ENCODE data around the gene PERM1.
"Not testable (repeated sequence)": the region's sequence is repeated elsewhere in the genome, so short reads cannot be mapped to it uniquely, and the experiment has no call there.

Gene PERM1

GRCh38 chr1:988061-988460 lies 6.2 kb upstream of the PERM1 start:
- peaks cover 5 to 13% of the 10 kb centered on the region in 2 donors for H3K27me3 ChIP-seq (ENCODE audit: control insufficient read depth in 1 of 2, insufficient read depth in 2 of 2, low read length in 2 of 2)
- H3K4me1 ChIP-seq (ENCODE audit: control insufficient read depth in 1 of 2, insufficient read depth in 2 of 2, low read length in 2 of 2); H3K9me3 ChIP-seq (ENCODE audit: control insufficient read depth in 1 of 2, low read length in 2 of 2); H3K27ac ChIP-seq (ENCODE audit: low read depth, low read length); H3K36me3 ChIP-seq (ENCODE audit: control insufficient read depth in 1 of 2, insufficient read depth in 2 of 2, low read length in 2 of 2); H3K4me3 ChIP-seq (ENCODE audit: low read depth in 1 of 2, low read length in 2 of 2); H3K9ac ChIP-seq (ENCODE audit: low read depth in 1 of 2, low read length in 2 of 2): not testable (repeated sequence)

GRCh38 chr1:985126-985525 lies 3.2 kb upstream of the PERM1 start:
- no peak overlapping the region for H3K27ac ChIP-seq (ENCODE audit: low read depth, low read length)
- no peaks in the 10 kb centered on the region for H3K9me3 ChIP-seq (ENCODE audit: control insufficient read depth in 1 of 2, low read length in 2 of 2)
- no peaks in the 10 kb centered on the region for H3K4me1 ChIP-seq (ENCODE audit: control insufficient read depth in 1 of 2, insufficient read depth in 2 of 2, low read length in 2 of 2)
- no peak overlapping the region for H3K4me3 ChIP-seq (ENCODE audit: low read depth in 1 of 2, low read length in 2 of 2)
- no peaks in the 10 kb centered on the region for H3K36me3 ChIP-seq (ENCODE audit: control insufficient read depth in 1 of 2, insufficient read depth in 2 of 2, low read length in 2 of 2)
- no peak overlapping the region for H3K9ac ChIP-seq (ENCODE audit: low read depth in 1 of 2, low read length in 2 of 2)
- H3K27me3 ChIP-seq (ENCODE audit: control insufficient read depth in 1 of 2, insufficient read depth in 2 of 2, low read length in 2 of 2), result peaks cover 14 to 30% of the 10 kb centered on the region in 2 donors

GRCh38 chr1:984476-984814 lies 2.6 kb upstream of the PERM1 start:
- Histone ChIP-seq H3K9ac (ENCODE audit: low read depth in 1 of 2, low read length in 2 of 2) (no peak overlapping the region), H3K9me3 (ENCODE audit: control insufficient read depth in 1 of 2, low read length in 2 of 2) (no peaks in the 10 kb centered on the region), H3K27me3 (ENCODE audit: control insufficient read depth in 1 of 2, insufficient read depth in 2 of 2, low read length in 2 of 2) (peaks cover 14 to 27% of the 10 kb centered on the region in 2 donors), H3K36me3 (ENCODE audit: control insufficient read depth in 1 of 2, insufficient read depth in 2 of 2, low read length in 2 of 2) (no peaks in the 10 kb centered on the region), H3K4me1 (ENCODE audit: control insufficient read depth in 1 of 2, insufficient read depth in 2 of 2, low read length in 2 of 2) (no peaks in the 10 kb centered on the region), H3K4me3 (ENCODE audit: low read depth in 1 of 2, low read length in 2 of 2) (no peak overlapping the region), H3K27ac (ENCODE audit: low read depth, low read length) (no peak overlapping the region)

GRCh38 chr1:983798-984475 lies 2.0 kb upstream of the PERM1 start:
- no peaks in the 10 kb centered on the region for H3K4me1 ChIP-seq (ENCODE audit: control insufficient read depth in 1 of 2, insufficient read depth in 2 of 2, low read length in 2 of 2)
- no peak overlapping the region for H3K27ac ChIP-seq (ENCODE audit: low read depth, low read length)
- peaks cover 14 to 27% of the 10 kb centered on the region in 2 donors for H3K27me3 ChIP-seq (ENCODE audit: control insufficient read depth in 1 of 2, insufficient read depth in 2 of 2, low read length in 2 of 2)
- H3K36me3 ChIP-seq (ENCODE audit: control insufficient read depth in 1 of 2, insufficient read depth in 2 of 2, low read length in 2 of 2), result no peaks in the 10 kb centered on the region
- H3K9ac ChIP-seq (ENCODE audit: low read depth in 1 of 2, low read length in 2 of 2), result no peak overlapping the region
- no peak overlapping the region for H3K4me3 ChIP-seq (ENCODE audit: low read depth in 1 of 2, low read length in 2 of 2)
- H3K9me3 ChIP-seq (ENCODE audit: control insufficient read depth in 1 of 2, low read length in 2 of 2), result no peaks in the 10 kb centered on the region

- Histone ChIP-seq H3K4me3 (ENCODE audit: low read depth in 1 of 2, low read length in 2 of 2) (no peak overlapping the region), H3K27ac (ENCODE audit: low read depth, low read length) (no peak overlapping the region), H3K36me3 (ENCODE audit: control insufficient read depth in 1 of 2, insufficient read depth in 2 of 2, low read length in 2 of 2) (no peaks in the 10 kb centered on the region), H3K27me3 (ENCODE audit: control insufficient read depth in 1 of 2, insufficient read depth in 2 of 2, low read length in 2 of 2) (peaks cover 14 to 27% of the 10 kb centered on the region in 2 donors), H3K9ac (ENCODE audit: low read depth in 1 of 2, low read length in 2 of 2) (no peak overlapping the region), H3K4me1 (ENCODE audit: control insufficient read depth in 1 of 2, insufficient read depth in 2 of 2, low read length in 2 of 2) (no peaks in the 10 kb centered on the region), H3K9me3 (ENCODE audit: control insufficient read depth in 1 of 2, low read length in 2 of 2) (no peaks in the 10 kb centered on the region)
Observed at GRCh38 chr1:982765-983436, 1.0 kb upstream of the PERM1 start.

GRCh38 chr1:981491-981954 lies 370 bp downstream of the PERM1 start:
- no peak overlapping the region for H3K27ac ChIP-seq (ENCODE audit: low read depth, low read length)

GRCh38 chr1:980602-981395 lies 1.1 kb downstream of the PERM1 start:
- no peaks in the 10 kb centered on the region for H3K9me3 ChIP-seq (ENCODE audit: control insufficient read depth in 1 of 2, low read length in 2 of 2)
- H3K27me3 ChIP-seq (ENCODE audit: control insufficient read depth in 1 of 2, insufficient read depth in 2 of 2, low read length in 2 of 2), result peaks cover 14 to 27% of the 10 kb centered on the region in 2 donors
- H3K27ac ChIP-seq (ENCODE audit: low read depth, low read length), result no peak overlapping the region
- no peak overlapping the region for H3K9ac ChIP-seq (ENCODE audit: low read depth in 1 of 2, low read length in 2 of 2)
- H3K4me1 ChIP-seq (ENCODE audit: control insufficient read depth in 1 of 2, insufficient read depth in 2 of 2, low read length in 2 of 2), result peaks cover 0 to 4% of the 10 kb centered on the region in 2 donors
- H3K36me3 ChIP-seq (ENCODE audit: control insufficient read depth in 1 of 2, insufficient read depth in 2 of 2, low read length in 2 of 2), result no peaks in the 10 kb centered on the region
- H3K4me3 ChIP-seq (ENCODE audit: low read depth in 1 of 2, low read length in 2 of 2), result no peak overlapping the region

More at GRCh38 chr1:981491-981954, 370 bp downstream of the PERM1 start:
- Histone ChIP-seq H3K36me3 (ENCODE audit: control insufficient read depth in 1 of 2, insufficient read depth in 2 of 2, low read length in 2 of 2) (no peaks in the 10 kb centered on the region), H3K9me3 (ENCODE audit: control insufficient read depth in 1 of 2, low read length in 2 of 2) (no peaks in the 10 kb centered on the region), H3K4me3 (ENCODE audit: low read depth in 1 of 2, low read length in 2 of 2) (no peak overlapping the region), H3K9ac (ENCODE audit: low read depth in 1 of 2, low read length in 2 of 2) (no peak overlapping the region), H3K27me3 (ENCODE audit: control insufficient read depth in 1 of 2, insufficient read depth in 2 of 2, low read length in 2 of 2) (peaks cover 14 to 27% of the 10 kb centered on the region in 2 donors), H3K4me1 (ENCODE audit: control insufficient read depth in 1 of 2, insufficient read depth in 2 of 2, low read length in 2 of 2) (no peaks in the 10 kb centered on the region)

- H3K9ac ChIP-seq (ENCODE audit: low read depth in 1 of 2, low read length in 2 of 2), result no peak overlapping the region
Observed at GRCh38 chr1:980137-980571, 1.7 kb downstream of the PERM1 start.

GRCh38 chr1:979744-980072 lies 2.2 kb downstream of the PERM1 start:
- Histone ChIP-seq H3K36me3 (ENCODE audit: control insufficient read depth in 1 of 2, insufficient read depth in 2 of 2, low read length in 2 of 2) (no peaks in the 10 kb centered on the region), H3K4me1 (ENCODE audit: control insufficient read depth in 1 of 2, insufficient read depth in 2 of 2, low read length in 2 of 2) (peaks cover 0 to 4% of the 10 kb centered on the region in 2 donors), H3K9ac (ENCODE audit: low read depth in 1 of 2, low read length in 2 of 2) (no peak overlapping the region), H3K9me3 (ENCODE audit: control insufficient read depth in 1 of 2, low read length in 2 of 2) (no peaks in the 10 kb centered on the region), H3K27me3 (ENCODE audit: control insufficient read depth in 1 of 2, insufficient read depth in 2 of 2, low read length in 2 of 2) (peaks cover 9 to 22% of the 10 kb centered on the region in 2 donors), H3K27ac (ENCODE audit: low read depth, low read length) (no peak overlapping the region), H3K4me3 (ENCODE audit: low read depth in 1 of 2, low read length in 2 of 2) (no peak overlapping the region)

More at GRCh38 chr1:980137-980571, 1.7 kb downstream of the PERM1 start:
- Histone ChIP-seq H3K36me3 (ENCODE audit: control insufficient read depth in 1 of 2, insufficient read depth in 2 of 2, low read length in 2 of 2) (no peaks in the 10 kb centered on the region), H3K27me3 (ENCODE audit: control insufficient read depth in 1 of 2, insufficient read depth in 2 of 2, low read length in 2 of 2) (peaks cover 11 to 24% of the 10 kb centered on the region in 2 donors), H3K9me3 (ENCODE audit: control insufficient read depth in 1 of 2, low read length in 2 of 2) (no peaks in the 10 kb centered on the region), H3K27ac (ENCODE audit: low read depth, low read length) (no peak overlapping the region), H3K4me1 (ENCODE audit: control insufficient read depth in 1 of 2, insufficient read depth in 2 of 2, low read length in 2 of 2) (peaks cover 0 to 4% of the 10 kb centered on the region in 2 donors), H3K4me3 (ENCODE audit: low read depth in 1 of 2, low read length in 2 of 2) (no peak overlapping the region)
